AG04449 (cell line): ENCODE measurements around the gene PRR19.
"Not testable (repeated sequence)": the region's sequence is repeated elsewhere in the genome, so short reads cannot be mapped to it uniquely, and the experiment has no call there.

Experiments used
- CTCF ChIA-PET: fragments of 350-600 bp; formaldehyde crosslinking; extraction: SDS; loops from one replicate; lab custom pipeline; 2021; ENCODE audit warnings: antibody characterized with exemption; lab: Yijun Ruan, JAX
- POLR2A ChIA-PET: fragments of 400-600, 350-600 bp; formaldehyde crosslinking; extraction: SDS; loops from one replicate; lab custom pipeline; 2020; ENCODE audit warnings: antibody characterized with exemption, inconsistent platforms; lab: Yijun Ruan, JAX
- DNase-seq: peaks from one replicate; pipeline ENCODE4 v3.0.0-alpha.2; 2010; ENCODE audit warnings: low read depth, low spot score
- H3K4me3 ChIP-seq: 2 replicates; pipeline ENCODE4 v1.5.1; 2011; ENCODE audit warnings: low read depth, mild to moderate bottlenecking, control low read depth, low read length
- TF ChIP-seq, protein P1 (sequence below): IDR thresholded peaks from one replicate; pipeline ENCODE4 v1.5.1; 2011; ENCODE audit warnings: mild to moderate bottlenecking, moderate library complexity, low read length, control low read depth, inconsistent platforms; ENCODE audit not compliant: insufficient read depth; ENCODE audit errors: missing control alignments

PRR19 gene

DNA sequence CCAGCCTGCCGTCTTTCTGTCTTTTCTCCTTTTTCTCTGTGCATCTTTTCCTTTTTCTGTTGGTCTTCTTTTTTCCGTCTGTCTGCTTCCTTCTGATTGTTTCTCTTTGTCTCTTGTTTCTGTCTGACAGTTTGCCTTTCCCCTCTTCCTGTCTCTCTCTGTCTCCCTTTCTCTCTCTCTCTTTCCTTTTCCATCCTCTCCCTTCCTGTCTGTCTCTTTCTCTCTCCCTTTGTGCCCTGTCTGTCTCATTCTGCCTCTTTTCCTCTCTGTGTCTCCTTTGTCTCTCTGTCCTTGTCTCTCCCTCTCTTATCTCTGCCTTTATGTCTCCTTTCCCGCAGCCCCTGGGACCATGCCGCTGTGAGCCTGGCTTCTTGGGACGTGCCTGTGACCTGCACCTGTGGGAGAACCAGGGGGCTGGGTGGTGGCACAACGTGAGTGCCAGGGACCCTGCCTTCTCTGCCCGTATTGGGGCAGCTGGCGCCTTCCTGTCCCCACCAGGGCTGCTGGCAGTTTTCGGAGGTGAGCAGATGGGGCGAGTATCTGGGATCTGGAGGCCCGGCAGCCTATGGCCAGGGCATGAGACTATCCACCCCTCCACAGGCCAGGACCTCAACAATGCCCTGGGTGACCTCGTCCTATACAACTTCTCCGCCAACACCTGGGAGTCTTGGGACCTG, 32.9 kb downstream of the PRR19 start:
- TF ChIP-seq, protein P1, sequence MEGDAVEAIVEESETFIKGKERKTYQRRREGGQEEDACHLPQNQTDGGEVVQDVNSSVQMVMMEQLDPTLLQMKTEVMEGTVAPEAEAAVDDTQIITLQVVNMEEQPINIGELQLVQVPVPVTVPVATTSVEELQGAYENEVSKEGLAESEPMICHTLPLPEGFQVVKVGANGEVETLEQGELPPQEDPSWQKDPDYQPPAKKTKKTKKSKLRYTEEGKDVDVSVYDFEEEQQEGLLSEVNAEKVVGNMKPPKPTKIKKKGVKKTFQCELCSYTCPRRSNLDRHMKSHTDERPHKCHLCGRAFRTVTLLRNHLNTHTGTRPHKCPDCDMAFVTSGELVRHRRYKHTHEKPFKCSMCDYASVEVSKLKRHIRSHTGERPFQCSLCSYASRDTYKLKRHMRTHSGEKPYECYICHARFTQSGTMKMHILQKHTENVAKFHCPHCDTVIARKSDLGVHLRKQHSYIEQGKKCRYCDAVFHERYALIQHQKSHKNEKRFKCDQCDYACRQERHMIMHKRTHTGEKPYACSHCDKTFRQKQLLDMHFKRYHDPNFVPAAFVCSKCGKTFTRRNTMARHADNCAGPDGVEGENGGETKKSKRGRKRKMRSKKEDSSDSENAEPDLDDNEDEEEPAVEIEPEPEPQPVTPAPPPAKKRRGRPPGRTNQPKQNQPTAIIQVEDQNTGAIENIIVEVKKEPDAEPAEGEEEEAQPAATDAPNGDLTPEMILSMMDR = no peak
- DNase-seq = no peak
- ChIA-PET CTCF (no interaction called here), POLR2A (no interaction called here)
- H3K4me3 ChIP-seq = no peak overlapping the region

GRCh38 chr19:42335374-42335936, 33.5 kb downstream of the PRR19 start:
- ChIA-PET POLR2A (no interaction called here), CTCF (no interaction called here)
- DNase-seq = no peak
- no peak overlapping the region for H3K4me3 ChIP-seq
- TF ChIP-seq, protein P1 = no peak

DNA sequence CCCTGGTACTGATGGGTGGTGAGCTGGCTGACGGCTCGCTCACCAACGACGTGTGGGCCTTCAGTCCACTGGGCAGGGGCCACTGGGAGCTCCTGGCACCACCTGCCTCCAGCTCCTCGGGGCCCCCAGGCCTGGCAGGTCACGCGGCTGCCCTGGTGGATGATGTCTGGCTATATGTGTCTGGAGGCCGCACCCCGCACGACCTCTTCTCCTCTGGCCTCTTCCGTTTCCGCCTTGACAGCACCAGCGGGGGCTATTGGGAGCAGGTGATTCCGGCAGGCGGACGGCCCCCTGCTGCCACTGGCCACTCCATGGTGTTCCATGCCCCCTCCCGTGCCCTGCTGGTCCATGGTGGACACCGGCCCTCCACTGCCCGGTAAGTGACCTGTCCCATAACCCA, 34.0 kb downstream of the PRR19 start:
- ChIA-PET CTCF (no interaction called here), POLR2A (no interaction called here)
- H3K4me3 ChIP-seq = no peak overlapping the region
- TF ChIP-seq, protein P1 = no peak
- no peak for DNase-seq

DNA sequence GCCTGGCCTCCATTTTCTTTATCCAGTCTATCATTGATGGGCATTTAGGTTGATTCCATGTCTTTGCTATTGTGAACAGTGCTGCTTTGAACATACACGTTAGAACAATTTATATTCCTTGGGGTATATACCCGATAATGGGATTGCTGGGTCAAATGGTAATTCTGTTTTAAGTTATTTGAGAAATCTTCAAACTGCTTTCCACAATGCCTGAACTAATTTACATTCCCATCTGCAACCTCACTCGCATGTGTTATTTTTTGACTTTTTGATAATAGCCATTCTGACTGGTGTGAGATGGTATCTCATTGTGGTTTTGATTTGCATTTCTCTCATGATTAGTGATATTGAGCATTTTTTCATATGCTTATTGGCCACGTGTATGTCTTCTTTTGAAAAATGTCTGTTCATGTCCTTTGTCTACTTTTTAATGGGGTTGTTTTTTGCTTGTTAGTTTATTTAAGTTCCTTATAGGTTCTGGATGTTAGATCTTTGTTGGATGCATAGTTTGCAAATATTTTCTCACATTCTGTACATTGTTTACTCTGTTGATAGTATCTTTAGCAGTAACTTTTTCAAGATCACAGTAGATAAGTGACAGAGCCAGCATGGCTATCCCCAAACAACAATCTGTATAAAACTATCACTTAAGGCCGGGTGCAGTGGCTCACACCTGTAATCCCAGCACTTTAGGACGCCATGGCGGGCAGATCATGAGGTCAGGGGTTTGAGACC, 37.4 kb downstream of the PRR19 start:
- DNase-seq, CTCF ChIA-PET, H3K4me3 ChIP-seq, POLR2A ChIA-PET: not testable (repeated sequence)

GRCh38 chr19:42339922-42340321, 38.0 kb downstream of the PRR19 start:
- POLR2A ChIA-PET, DNase-seq, H3K4me3 ChIP-seq, CTCF ChIA-PET: not testable (repeated sequence)

- TF ChIP-seq, protein P1 = no peak
- H3K4me3 ChIP-seq = no peak overlapping the region
- DNase-seq = no peak
- CTCF ChIA-PET = interaction anchor here (1.2 to 1.4 kb wide), 3 partner anchors 12 to 29 kb away, joined by 3 to 7 read pairs (median 4); no protein-coding TSS in a partner anchor
- POLR2A ChIA-PET = no interaction called here
Observed at GRCh38 chr19:42343344-42344110, 41.6 kb downstream of the PRR19 start.
